Heart left ventricle (tissue), 13 donors: Measurements from ENCODE around the gene NDUFAF7.
"Not testable (repeated sequence)": the region's sequence is repeated elsewhere in the genome, so short reads cannot be mapped to it uniquely, and the experiment has no call there.

Experiments
- CTCF ChIP-seq, 12 donors: fragments of 200-600 bp; sonication (generic) in 4 of 12; IDR thresholded peaks; one replicate each; pipeline versions ENCODE4 v1.5.0 to v1.8.0; 2018 to 2022; ENCODE audit warnings: antibody characterized with exemption in 12 of 12, mild to moderate bottlenecking in 5 of 12
- POLR2A ChIP-seq, 2 donors: fragments of 450-650 bp; IDR thresholded peaks; one replicate each; pipeline ENCODE4 v1.6.1; 2017; ENCODE audit warnings: antibody characterized with exemption in 2 of 2, mild to moderate bottlenecking in 2 of 2, moderate library complexity in 2 of 2
- donor health status: ischemic (EF 13 %, LVEDD 7.1; RV severe dilation, severe dysfunction).
- donor health status: DM: no; HTN: yes; CAD: no.
- donor health status: DM: no; HTN: no; CAD: no.
- donor health status: ischemic (EF 25% LVEDD 6.9; RV normal size, moderate dysfunction).
- donor health status: ischemic (EF 25% LVEDD 5.7; RV mildly dilated, moderate dysfunction).
- donor health status: ischemic (EF 35%, LVEDD 5.7; RV mildly dilated, moderate dysfunction).
- donor health status: nonischemic (EF 11% LVEDD 7.7; RV severe dilation, severe dysfunction).
- donor health status: DM: yes; HTN: yes; CAD: no.
- donor health status: PGD.
- donor health status: ischemic (EF 29% LVEDD 5.4; RV normal size, mild dysfunction).
- donor health status: nonischemic (EF 23%, LVEDD 6.1; RV moderate dilation, normal function).

GRCh38 chr2:37206760-37207159 is 24.7 kb upstream of the NDUFAF7 start:
- TF ChIP-seq POLR2A, CTCF (IDR thresholded peaks at IDR 0.05): not testable (repeated sequence)
